CD8-positive, alpha-beta memory T cell (primary cell): ENCODE results near the gene TRERF1. TPM values are rescaled to one million over a fixed set of nuclear protein-coding genes. Genes with fewer than 3 reads are reported as not detected.

Experiments used
- CTCF ChIA-PET: fragments of 350-600 bp; sonication (Branson Sonifier 250); formaldehyde crosslinking; loops from one replicate; lab custom pipeline; 2021; ENCODE audit warnings: antibody characterized with exemption; lab: Charles Lee
- POLR2A ChIA-PET: fragments of 350-600 bp; sonication (Branson Sonifier 250); formaldehyde crosslinking; loops from one replicate; lab custom pipeline; 2021; ENCODE audit warnings: antibody characterized with exemption; lab: Charles Lee
- DNase-seq, 5 donors: peaks; one replicate each; pipeline versions ENCODE4 v3.0.0 to v3.0.0-alpha.2; 2020 to 2022; ENCODE audit warnings: mixed read lengths in 1 of 5
- H3K27ac ChIP-seq: one replicate; pipeline ENCODE4 v1.7.0; 2013; ENCODE audit warnings: low read depth, mild to moderate bottlenecking, low read length, moderate library complexity
- H3K27me3 ChIP-seq: 2 replicates; pipeline ENCODE4 v1.7.0; 2013; ENCODE audit warnings: low read length, mild to moderate bottlenecking; ENCODE audit not compliant: insufficient read depth, poor library complexity, severe bottlenecking
- H3K36me3 ChIP-seq: 2 replicates; pipeline ENCODE4 v1.7.0; 2013; ENCODE audit warnings: mild to moderate bottlenecking, low read length, moderate library complexity; ENCODE audit not compliant: insufficient read depth
- H3K4me1 ChIP-seq: 2 replicates; pipeline ENCODE4 v1.7.0; 2013; ENCODE audit warnings: mild to moderate bottlenecking, low read length, moderate library complexity; ENCODE audit not compliant: insufficient read depth
- H3K4me3 ChIP-seq: 2 replicates; pipeline ENCODE4 v1.7.0; 2013; ENCODE audit warnings: mild to moderate bottlenecking, low read length
- H3K9me3 ChIP-seq: 2 replicates; pipeline ENCODE4 v1.7.0; 2013; ENCODE audit warnings: mild to moderate bottlenecking, low read length
- H3K27ac Mint-ChIP-seq, 8 donors: one replicate each; pipeline ENCODE4 v1.8.0; 2020 to 2021; ENCODE audit warnings: mixed read lengths in 8 of 8, mild to moderate bottlenecking in 6 of 8, inconsistent platforms in 3 of 8, moderate library complexity in 3 of 8
- H3K27me3 Mint-ChIP-seq, 2 donors: one replicate each; pipeline ENCODE4 v1.8.0; 2020 to 2021; ENCODE audit warnings: mixed read lengths in 2 of 2, mild to moderate bottlenecking in 1 of 2, moderate library complexity in 1 of 2
- H3K36me3 Mint-ChIP-seq, 3 donors: one replicate each; pipeline ENCODE4 v1.8.0; 2020 to 2021; ENCODE audit warnings: mixed read lengths in 3 of 3, inconsistent platforms in 1 of 3, mild to moderate bottlenecking in 1 of 3
- H3K4me1 Mint-ChIP-seq, 3 donors: one replicate each; pipeline ENCODE4 v1.8.0; 2020 to 2021; ENCODE audit warnings: mixed read lengths in 3 of 3, inconsistent platforms in 1 of 3, mild to moderate bottlenecking in 1 of 3
- H3K4me3 Mint-ChIP-seq, 7 donors: one replicate each; pipeline ENCODE4 v1.8.0; 2020 to 2021; ENCODE audit warnings: mixed read lengths in 7 of 7, mild to moderate bottlenecking in 6 of 7, moderate library complexity in 4 of 7, inconsistent platforms in 2 of 7
- H3K9me3 Mint-ChIP-seq, 5 donors: one replicate each; pipeline ENCODE4 v1.8.0; 2020 to 2022; ENCODE audit warnings: mixed read lengths in 5 of 5, mild to moderate bottlenecking in 3 of 5, moderate library complexity in 2 of 5, inconsistent platforms in 1 of 5
- polyA plus RNA-seq: library from polyadenylated mRNA; unstranded; fragments of 300-500 nt; fragmentation: Illumina TruSeq; gene quantifications from one replicate; pipeline ENCODE4 v1.2.3, GENCODE V29; 2021
- total RNA-seq, 2 experiments: library from RNA; stranded (reverse); gene quantifications; one replicate each; pipeline ENCODE4 v1.2.3, GENCODE V29; 2021

TRERF1 gene
- total and polyA plus RNA-seq, 3 experiments from 2014 or later, result 10.2 to 10.6 (median 10.3) TPM

GRCh38 chr6:42281570-42281969, 170.2 kb downstream of the TRERF1 start:
- CTCF ChIA-PET, result interaction anchor here (1.1 to 1.3 kb wide), 3 partner anchors 22 to 266 kb away, joined by 3 to 4 read pairs (median 3); no protein-coding TSS in a partner anchor
- peaks cover 54% of the 10 kb centered on the region for H3K4me1 ChIP-seq
- H3K4me1 Mint-ChIP-seq, result peaks cover 69 to 78% (median 74%) of the 10 kb centered on the region in 3 donors

GRCh38 chr6:42280966-42281533, 170.7 kb downstream of the TRERF1 start:
- DNase-seq, result no peak
- no peak overlapping the region for H3K4me3 ChIP-seq
- H3K27me3 Mint-ChIP-seq, result peaks cover 0 to 4% of the 10 kb centered on the region in 2 donors
- peaks cover 54% of the 10 kb centered on the region for H3K4me1 ChIP-seq
- ChIA-PET POLR2A (interaction anchor here (0.6 to 1.0 kb wide), 5 partner anchors 10 to 502 kb away, joined by 3 to 5 read pairs (median 3); partner anchors contain the start of gene TRERF1), CTCF (interaction anchor here (1.1 to 1.3 kb wide), 3 partner anchors 21 to 266 kb away, joined by 3 to 4 read pairs (median 3); no protein-coding TSS in a partner anchor)
- peaks cover 72 to 78% (median 74%) of the 10 kb centered on the region in 3 donors for H3K4me1 Mint-ChIP-seq
- no peaks in the 10 kb centered on the region for H3K36me3 ChIP-seq
- no peaks in the 10 kb centered on the region for H3K27me3 ChIP-seq
- H3K9me3 Mint-ChIP-seq, result no peaks in the 10 kb centered on the region
- peak overlapping the region; percentile 88 to 98 (median 93) for H3K27ac Mint-ChIP-seq
- H3K9me3 ChIP-seq, result no peaks in the 10 kb centered on the region
- H3K4me3 Mint-ChIP-seq, result peak overlapping the region; percentile 42 to 81 (median 72)
- H3K27ac ChIP-seq, result peak overlapping the region; percentile 22
- peaks cover 2 to 17% (median 3%) of the 10 kb centered on the region in 3 donors for H3K36me3 Mint-ChIP-seq

More at GRCh38 chr6:42281570-42281969, 170.2 kb downstream of the TRERF1 start:
- Histone ChIP-seq H3K27me3 (no peaks in the 10 kb centered on the region), H3K27ac (peak overlapping the region; percentile 22), H3K36me3 (no peaks in the 10 kb centered on the region), H3K4me3 (no peak overlapping the region), H3K9me3 (no peaks in the 10 kb centered on the region)
- POLR2A ChIA-PET, result interaction anchor here (0.6 to 1.0 kb wide), 5 partner anchors 104 to 502 kb away, joined by 3 to 5 read pairs (median 3); partner anchors contain the start of gene TRERF1
- Mint-ChIP-seq H3K36me3 (peaks cover 1 to 13% (median 2%) of the 10 kb centered on the region in 3 donors), H3K4me3 (peak overlapping the region; percentile 42 to 81 (median 72)), H3K27ac (peak overlapping the region; percentile 88 to 98 (median 93)), H3K9me3 (no peaks in the 10 kb centered on the region), H3K27me3 (peaks cover 0 to 4% of the 10 kb centered on the region in 2 donors)
- peak; percentile 45 to 87 (median 72) for DNase-seq

- peaks cover 2 to 22% (median 3%) of the 10 kb centered on the region in 3 donors for H3K36me3 Mint-ChIP-seq
- peak overlapping the region; percentile 87 to 98 (median 93) for H3K27ac Mint-ChIP-seq
- Histone ChIP-seq H3K36me3 (no peaks in the 10 kb centered on the region), H3K4me1 (peaks cover 54% of the 10 kb centered on the region), H3K27me3 (no peaks in the 10 kb centered on the region), H3K27ac (no peak overlapping the region), H3K9me3 (no peaks in the 10 kb centered on the region), H3K4me3 (no peak overlapping the region)
- H3K27me3 Mint-ChIP-seq, result peaks cover 0 to 4% of the 10 kb centered on the region in 2 donors
- H3K4me3 Mint-ChIP-seq, result peak overlapping the region; percentile 43 to 90 (median 72)
- CTCF ChIA-PET, result interaction anchor here (1.1 to 1.2 kb wide), 3 partner anchors 9 to 14 kb away, joined by 3 read pairs; no protein-coding TSS in a partner anchor
- peaks cover 74 to 79% (median 78%) of the 10 kb centered on the region in 3 donors for H3K4me1 Mint-ChIP-seq
- no peaks in the 10 kb centered on the region for H3K9me3 Mint-ChIP-seq
- POLR2A ChIA-PET, result no interaction called here
- DNase-seq, result no peak
Measured at GRCh38 chr6:42279966-42280629, 171.6 kb downstream of the TRERF1 start.

- ChIA-PET POLR2A (interaction anchor here (0.6 to 1.0 kb wide), 4 partner anchors 11 to 88 kb away, joined by 3 read pairs; no protein-coding TSS in a partner anchor), CTCF (interaction anchor here (1.1 to 3.2 kb wide), 4 partner anchors 10 to 268 kb away, joined by 3 to 17 read pairs (median 3); no protein-coding TSS in a partner anchor)
- H3K4me1 ChIP-seq, result peaks cover 54% of the 10 kb centered on the region
- no peak overlapping the region for H3K4me3 ChIP-seq
- no peaks in the 10 kb centered on the region for H3K9me3 ChIP-seq
- Mint-ChIP-seq H3K4me1 (peaks cover 66 to 72% (median 72%) of the 10 kb centered on the region in 3 donors), H3K4me3 (peak overlapping the region; percentile 43 to 90 (median 73)), H3K27ac (peak overlapping the region; percentile 87 to 96 (median 93)), H3K27me3 (peaks cover 0 to 4% of the 10 kb centered on the region in 2 donors), H3K36me3 (peaks cover 2 to 15% (median 3%) of the 10 kb centered on the region in 3 donors), H3K9me3 (no peaks in the 10 kb centered on the region)
- H3K27ac ChIP-seq, result peak overlapping the region; percentile 28
- peak in 3 of 5 donors; percentile 18 to 65 (median 57) for DNase-seq
- no peaks in the 10 kb centered on the region for H3K36me3 ChIP-seq
- H3K27me3 ChIP-seq, result no peaks in the 10 kb centered on the region
Measured at GRCh38 chr6:42279144-42279781, 172.5 kb downstream of the TRERF1 start.

- H3K27me3 Mint-ChIP-seq, result peaks cover 0 to 4% of the 10 kb centered on the region in 2 donors
- peaks cover 2 to 12% (median 3%) of the 10 kb centered on the region in 3 donors for H3K36me3 Mint-ChIP-seq
- H3K4me1 ChIP-seq, result peaks cover 54% of the 10 kb centered on the region
- peak overlapping the region; percentile 3 to 90 (median 73) for H3K4me3 Mint-ChIP-seq
- peak overlapping the region; percentile 87 to 96 (median 93) for H3K27ac Mint-ChIP-seq
- H3K36me3 ChIP-seq, result no peaks in the 10 kb centered on the region
- H3K4me3 ChIP-seq, result no peak overlapping the region
- H3K27me3 ChIP-seq, result no peaks in the 10 kb centered on the region
- DNase-seq, result peak in 3 of 5 donors; percentile 61 to 79 (median 65)
- peaks cover 60 to 69% (median 65%) of the 10 kb centered on the region in 3 donors for H3K4me1 Mint-ChIP-seq
- H3K27ac ChIP-seq, result peak overlapping the region; percentile 28
- H3K9me3 ChIP-seq, result no peaks in the 10 kb centered on the region
- CTCF ChIA-PET, result interaction anchor here (1.1 to 3.2 kb wide), 2 partner anchors 174 to 269 kb away, joined by 4 to 17 read pairs; partner anchors contain the start of gene TRERF1
- POLR2A ChIA-PET, result interaction anchor here (0.5 to 1.6 kb wide), 7 partner anchors 12 to 503 kb away, joined by 3 to 7 read pairs (median 3); no protein-coding TSS in a partner anchor
- H3K9me3 Mint-ChIP-seq, result no peaks in the 10 kb centered on the region
Measured at GRCh38 chr6:42278131-42278853, 173.4 kb downstream of the TRERF1 start.

GRCh38 chr6:42276034-42276890, 175.5 kb downstream of the TRERF1 start:
- POLR2A ChIA-PET, result no interaction called here
- H3K4me1 ChIP-seq, result peaks cover 41% of the 10 kb centered on the region
- Mint-ChIP-seq H3K27me3 (peaks cover 0 to 4% of the 10 kb centered on the region in 2 donors), H3K9me3 (no peaks in the 10 kb centered on the region), H3K4me3 (peak overlapping the region in 1 of 7 donors; percentile 20), H3K4me1 (peaks cover 48 to 62% (median 54%) of the 10 kb centered on the region in 3 donors), H3K27ac (peak overlapping the region in 6 of 8 donors; percentile 16 to 95 (median 66)), H3K36me3 (peaks cover 3 to 14% (median 4%) of the 10 kb centered on the region in 3 donors)
- no peaks in the 10 kb centered on the region for H3K27me3 ChIP-seq
- no peak overlapping the region for H3K27ac ChIP-seq
- no peak for DNase-seq
- no peaks in the 10 kb centered on the region for H3K36me3 ChIP-seq
- H3K4me3 ChIP-seq, result no peak overlapping the region
- CTCF ChIA-PET, result interaction anchor here (3.2 kb wide), 1 partner anchor 271 kb away, joined by 17 read pairs; no protein-coding TSS in a partner anchor
- no peaks in the 10 kb centered on the region for H3K9me3 ChIP-seq
